Calu3 (cell line): Measurements from ENCODE around the gene CTXND1. TPM values are rescaled to one million over a fixed set of nuclear protein-coding genes. Genes with fewer than 3 reads are reported as not detected.

Experiments
- BruUV-seq: library from RNA; stranded (reverse); fragments of 400-500 nt; replicated peaks from 2 replicates; lab custom pipeline; 2021; lab: Mats Ljungman, UMichigan
- CTCF ChIA-PET: fragments of 300-600 bp; sonication (Branson Sonifier 250); formaldehyde crosslinking; loops from one replicate; lab custom pipeline; 2022; ENCODE audit warnings: antibody characterized with exemption; lab: Charles Lee
- DNase-seq: peaks from one replicate; pipeline ENCODE4 v3.0.0; 2022
- H3K27ac Mint-ChIP-seq: one replicate; pipeline ENCODE4 v1.8.0; 2022; ENCODE audit warnings: mixed read lengths; ENCODE audit not compliant: unreplicated experiment
- H3K27me3 Mint-ChIP-seq: one replicate; pipeline ENCODE4 v1.8.0; 2022; ENCODE audit warnings: mixed read lengths; ENCODE audit not compliant: unreplicated experiment
- H3K36me3 Mint-ChIP-seq: one replicate; pipeline ENCODE4 v1.8.0; 2022; ENCODE audit warnings: mild to moderate bottlenecking, moderate library complexity, mixed read lengths; ENCODE audit not compliant: insufficient read depth, unreplicated experiment
- H3K4me1 Mint-ChIP-seq: one replicate; pipeline ENCODE4 v1.8.0; 2022; ENCODE audit warnings: mild to moderate bottlenecking, low read depth, mixed read lengths; ENCODE audit not compliant: unreplicated experiment
- H3K4me3 Mint-ChIP-seq: one replicate; pipeline ENCODE4 v1.8.0; 2022; ENCODE audit warnings: mild to moderate bottlenecking, low read depth, moderate library complexity, mixed read lengths; ENCODE audit not compliant: unreplicated experiment
- H3K9me3 Mint-ChIP-seq: one replicate; pipeline ENCODE4 v1.8.0; 2022; ENCODE audit warnings: low read depth, mixed read lengths; ENCODE audit not compliant: unreplicated experiment
- intact Hi-C: fragments of 100-400 bp; cut with micrococcal nuclease; formaldehyde crosslinking; loops from one replicate; pipeline ENCODE4 v1.10.0; 2022; ENCODE audit not compliant: unreplicated experiment
- total RNA-seq: library from RNA; stranded (reverse); gene quantifications from 2 replicates; pipeline ENCODE4 v1.2.3, GENCODE V29; 2022
- TF ChIP-seq, protein P1 (sequence below): fragments of 200-600 bp; IDR thresholded peaks from one replicate; pipeline ENCODE4 v1.8.0; 2022; ENCODE audit warnings: antibody characterized with exemption; ENCODE audit not compliant: unreplicated experiment

CTXND1 gene
- total RNA-seq, 1 experiment from 2014 or later = not detected

DNA sequence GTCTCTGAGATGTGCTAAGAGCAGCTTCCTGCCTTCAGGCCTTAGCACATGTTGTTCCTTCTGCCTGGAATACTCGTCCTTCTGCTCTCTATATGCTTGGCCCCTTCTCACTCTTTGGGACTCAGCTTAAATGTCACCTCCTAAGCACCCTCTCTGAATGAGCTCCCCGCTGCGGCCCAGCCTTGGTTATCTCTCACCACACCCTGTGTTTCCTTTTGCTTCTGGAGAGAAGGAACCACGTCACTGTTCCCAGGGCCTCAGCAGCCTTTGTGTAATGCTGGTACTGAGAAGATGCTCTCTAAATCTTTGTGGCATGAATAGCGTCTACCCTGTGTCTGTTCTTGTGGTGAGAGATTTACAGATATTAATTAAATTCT, 97.0 kb downstream of the CTXND1 start:
- CTCF ChIA-PET = no interaction called here
- H3K27ac Mint-ChIP-seq = no peak overlapping the region
- DNase-seq = no peak
- BruUV-seq = no TSS peak
- no peak overlapping the region for H3K4me3 Mint-ChIP-seq
- H3K27me3 Mint-ChIP-seq = no peaks in the 10 kb centered on the region
- H3K4me1 Mint-ChIP-seq = peaks cover 15% of the 10 kb centered on the region
- TF ChIP-seq, protein P1, sequence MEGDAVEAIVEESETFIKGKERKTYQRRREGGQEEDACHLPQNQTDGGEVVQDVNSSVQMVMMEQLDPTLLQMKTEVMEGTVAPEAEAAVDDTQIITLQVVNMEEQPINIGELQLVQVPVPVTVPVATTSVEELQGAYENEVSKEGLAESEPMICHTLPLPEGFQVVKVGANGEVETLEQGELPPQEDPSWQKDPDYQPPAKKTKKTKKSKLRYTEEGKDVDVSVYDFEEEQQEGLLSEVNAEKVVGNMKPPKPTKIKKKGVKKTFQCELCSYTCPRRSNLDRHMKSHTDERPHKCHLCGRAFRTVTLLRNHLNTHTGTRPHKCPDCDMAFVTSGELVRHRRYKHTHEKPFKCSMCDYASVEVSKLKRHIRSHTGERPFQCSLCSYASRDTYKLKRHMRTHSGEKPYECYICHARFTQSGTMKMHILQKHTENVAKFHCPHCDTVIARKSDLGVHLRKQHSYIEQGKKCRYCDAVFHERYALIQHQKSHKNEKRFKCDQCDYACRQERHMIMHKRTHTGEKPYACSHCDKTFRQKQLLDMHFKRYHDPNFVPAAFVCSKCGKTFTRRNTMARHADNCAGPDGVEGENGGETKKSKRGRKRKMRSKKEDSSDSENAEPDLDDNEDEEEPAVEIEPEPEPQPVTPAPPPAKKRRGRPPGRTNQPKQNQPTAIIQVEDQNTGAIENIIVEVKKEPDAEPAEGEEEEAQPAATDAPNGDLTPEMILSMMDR = no peak
- peaks cover 16% of the 10 kb centered on the region for H3K36me3 Mint-ChIP-seq
- no peaks in the 10 kb centered on the region for H3K9me3 Mint-ChIP-seq
- intact Hi-C loops = no loop called here

DNA sequence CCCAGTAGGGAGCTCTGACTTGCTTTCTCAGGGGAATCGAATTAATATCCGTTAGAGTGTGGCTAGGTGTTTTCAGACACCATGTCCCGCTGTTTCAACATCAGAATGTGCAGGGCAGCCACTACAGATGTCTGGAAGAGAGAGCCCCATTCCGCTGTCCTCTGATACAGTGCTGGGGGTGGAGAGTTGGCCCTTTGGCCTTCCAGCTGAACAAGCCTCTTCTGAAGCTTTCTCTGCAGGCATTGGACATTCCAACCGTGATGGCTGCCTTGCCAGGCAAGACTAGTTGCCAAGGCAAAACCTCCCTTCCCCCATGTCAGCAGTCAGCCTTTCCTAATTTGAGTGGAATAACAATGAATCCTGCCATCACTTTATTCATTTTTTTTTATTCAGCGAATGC, 97.7 kb downstream of the CTXND1 start:
- no TSS peak for BruUV-seq
- H3K4me1 Mint-ChIP-seq = peaks cover 15% of the 10 kb centered on the region
- peak overlapping the region; percentile 91 for H3K4me3 Mint-ChIP-seq
- intact Hi-C loops = no loop called here
- H3K27ac Mint-ChIP-seq = no peak overlapping the region
- peaks cover 16% of the 10 kb centered on the region for H3K36me3 Mint-ChIP-seq
- H3K27me3 Mint-ChIP-seq = no peaks in the 10 kb centered on the region
- H3K9me3 Mint-ChIP-seq = no peaks in the 10 kb centered on the region
- DNase-seq = no peak
- TF ChIP-seq, protein P1 = no peak
- CTCF ChIA-PET = interaction anchor here (0.6 kb wide), 1 partner anchor 94 kb away, joined by 3 read pairs; no protein-coding TSS in a partner anchor

- BruUV-seq = TSS peak; percentile 57
- Mint-ChIP-seq H3K9me3 (no peaks in the 10 kb centered on the region), H3K27me3 (no peaks in the 10 kb centered on the region), H3K36me3 (peaks cover 16% of the 10 kb centered on the region), H3K4me1 (peaks cover 15% of the 10 kb centered on the region), H3K4me3 (peak overlapping the region; percentile 91), H3K27ac (no peak overlapping the region)
- intact Hi-C loops = no loop called here
- TF ChIP-seq, protein P1 = no peak
- no peak for DNase-seq
- CTCF ChIA-PET = interaction anchor here (0.6 to 1.4 kb wide), 2 partner anchors 18 to 94 kb away, joined by 3 read pairs; no protein-coding TSS in a partner anchor
These were observed 98.1 kb downstream of the CTXND1 start for GRCh38 chr15:80153900-80154299.

GRCh38 chr15:80152896-80153876, 98.8 kb downstream of the CTXND1 start, which contains the start of gene FAH:
FAH (plus strand) TSS chr15:80152999; CDS start chr15:80153055, 56 bp downstream.
- BruUV-seq = no TSS peak
- peak; percentile 16 for DNase-seq
- no peaks in the 10 kb centered on the region for H3K27me3 Mint-ChIP-seq
- CTCF ChIA-PET = interaction anchor here (0.6 to 1.6 kb wide), 8 partner anchors 10 to 557 kb away, joined by 3 to 7 read pairs (median 4); no protein-coding TSS in a partner anchor
- H3K4me1 Mint-ChIP-seq = peaks cover 15% of the 10 kb centered on the region
- H3K9me3 Mint-ChIP-seq = no peaks in the 10 kb centered on the region
- H3K27ac Mint-ChIP-seq = peak within 1 kb of the TSS; percentile 74
- intact Hi-C loops = no loop called here
- peak within 1 kb of the TSS; percentile 91 for H3K4me3 Mint-ChIP-seq
- TF ChIP-seq, protein P1 = no peak
- H3K36me3 Mint-ChIP-seq = peaks cover 16% of the 10 kb centered on the region
